ENCODE results near the gene GATAD2A.

GATAD2A gene

DNA sequence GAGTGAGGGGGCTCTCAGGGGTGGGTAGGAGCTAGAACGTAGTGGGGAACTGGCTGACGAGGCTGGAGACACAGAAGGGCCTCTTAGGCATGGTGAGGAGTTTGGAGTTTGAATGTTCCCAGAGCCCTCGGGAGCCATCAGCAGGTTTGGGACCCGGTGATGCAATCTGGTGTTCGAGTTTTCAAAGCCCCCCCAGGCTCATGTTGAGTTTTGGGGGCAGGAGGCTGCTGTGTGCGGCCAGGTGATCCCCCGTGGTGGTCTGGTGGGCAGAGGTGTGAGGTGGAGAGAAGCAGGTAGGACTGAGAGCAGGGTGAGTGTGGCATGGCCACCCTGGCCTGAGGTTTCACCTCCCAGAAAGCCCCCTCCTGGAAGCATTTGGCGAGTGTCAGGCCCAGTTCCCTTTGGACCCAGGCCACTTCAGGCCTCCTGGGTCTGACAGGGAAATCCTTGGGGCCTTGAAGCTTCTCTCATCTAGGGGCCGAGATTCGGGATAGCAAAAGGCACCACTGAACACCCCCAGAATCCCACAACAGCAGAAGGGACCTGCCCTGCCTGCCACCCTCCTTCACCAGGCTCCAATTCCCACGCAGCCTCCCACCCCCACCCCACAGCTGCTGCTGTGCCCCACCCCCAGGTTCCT, 124.4 kb downstream of the GATAD2A start:
- no peak for DNase-seq (ENCODE audit: low read depth in 1 of 2, low spot score in 1 of 2)

GRCh38 chr19:19530423-19530804, 124.9 kb downstream of the GATAD2A start:
- no peak for DNase-seq (ENCODE audit: low read depth in 1 of 2, low spot score in 1 of 2)

DNA sequence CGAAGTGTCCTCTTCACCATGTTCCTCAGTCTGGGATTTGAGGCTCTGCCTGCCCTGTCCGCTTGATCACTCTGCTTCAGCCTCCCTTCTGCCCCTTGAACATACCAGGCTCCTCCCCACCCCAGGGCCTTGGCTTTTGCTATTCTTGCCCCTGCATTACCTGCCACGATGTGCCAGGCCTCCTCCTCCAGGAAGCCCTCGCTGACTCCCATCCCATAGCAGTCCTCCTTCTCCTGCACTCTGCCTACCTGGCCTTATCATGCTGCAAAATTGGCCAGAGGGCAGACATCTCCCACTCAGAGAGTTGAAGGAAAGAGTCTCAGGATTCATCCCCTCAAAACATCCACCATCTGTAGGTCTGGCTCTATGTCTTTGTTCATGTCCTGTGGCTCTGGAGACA, 125.4 kb downstream of the GATAD2A start:
- no peak for DNase-seq (ENCODE audit: low read depth in 1 of 2, low spot score in 1 of 2)

- DNase-seq (ENCODE audit: low read depth in 1 of 2, low spot score in 1 of 2) = peak; percentile 73 to 88
These were observed 126.7 kb downstream of the GATAD2A start for GRCh38 chr19:19531951-19532805.

GRCh38 chr19:19532806-19533701, 127.6 kb downstream of the GATAD2A start:
- no peak for DNase-seq (ENCODE audit: low read depth in 1 of 2, low spot score in 1 of 2)

DNA sequence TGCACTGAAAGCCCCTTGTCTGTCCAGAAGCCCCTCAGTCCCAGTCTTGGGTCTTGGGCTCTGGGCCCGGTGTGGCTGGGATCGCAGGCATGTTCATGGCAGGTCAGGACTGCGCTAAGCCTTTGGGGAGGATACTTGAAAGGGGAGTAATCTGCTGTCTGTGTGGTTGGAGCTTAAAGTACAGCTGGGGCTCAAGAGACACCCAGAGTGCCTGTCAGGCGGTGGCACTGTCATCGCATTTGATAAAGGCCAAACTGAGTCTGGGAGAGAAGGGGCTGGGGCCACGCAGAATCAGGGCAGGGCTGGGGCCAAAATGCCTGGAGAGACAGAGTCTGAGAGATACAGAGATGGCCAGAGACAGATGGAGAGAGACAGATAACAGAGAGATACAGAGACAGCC, 128.4 kb downstream of the GATAD2A start:
- DNase-seq (ENCODE audit: low read depth in 1 of 2, low spot score in 1 of 2) = no peak

GRCh38 chr19:19534556-19535265, 129.2 kb downstream of the GATAD2A start:
- DNase-seq (ENCODE audit: low read depth in 1 of 2, low spot score in 1 of 2) = no peak

DNA sequence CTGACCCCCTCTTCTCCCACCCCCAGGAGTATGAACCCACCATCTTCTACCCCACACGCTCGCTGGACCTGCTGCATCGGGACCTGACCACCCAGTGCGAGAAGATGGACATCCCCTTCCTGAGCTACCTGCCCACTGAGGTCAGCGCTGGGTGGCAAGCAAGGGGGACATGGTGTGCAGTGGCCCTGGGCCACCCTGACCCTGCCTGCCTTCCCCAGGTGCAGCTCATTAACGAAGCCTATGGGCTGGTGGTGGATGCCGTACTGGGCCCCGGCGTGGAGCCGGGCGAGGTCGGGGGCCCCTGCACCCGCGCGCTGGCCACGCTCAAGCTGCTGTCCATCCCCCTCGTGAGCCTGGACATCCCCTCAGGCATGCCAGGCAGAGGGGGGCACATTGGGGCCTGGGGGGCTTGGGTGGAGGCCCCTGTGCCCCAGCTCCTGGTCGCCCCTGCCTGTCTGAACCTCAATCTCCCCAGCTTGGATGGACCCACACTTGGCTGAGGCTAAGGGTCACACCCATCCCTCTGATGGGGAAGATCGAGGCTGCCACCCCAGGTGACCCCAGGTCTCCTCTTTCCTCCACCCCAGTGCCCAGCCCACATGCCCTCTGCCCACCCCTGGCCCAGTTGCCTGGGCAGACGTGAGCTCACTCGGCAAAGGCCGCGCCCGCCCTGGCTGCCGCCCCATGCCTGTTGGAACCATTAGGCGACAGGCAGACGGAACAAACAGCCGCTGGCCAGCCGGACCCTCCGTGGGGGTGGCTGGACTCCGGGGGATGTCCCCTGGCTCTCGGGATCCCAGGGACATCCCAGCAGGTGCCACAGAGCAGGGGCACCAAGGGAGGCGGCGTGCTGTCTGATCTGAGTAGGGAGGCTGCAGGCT, 130.1 kb downstream of the GATAD2A start:
- no peak for DNase-seq (ENCODE audit: low read depth in 1 of 2, low spot score in 1 of 2)

DNA sequence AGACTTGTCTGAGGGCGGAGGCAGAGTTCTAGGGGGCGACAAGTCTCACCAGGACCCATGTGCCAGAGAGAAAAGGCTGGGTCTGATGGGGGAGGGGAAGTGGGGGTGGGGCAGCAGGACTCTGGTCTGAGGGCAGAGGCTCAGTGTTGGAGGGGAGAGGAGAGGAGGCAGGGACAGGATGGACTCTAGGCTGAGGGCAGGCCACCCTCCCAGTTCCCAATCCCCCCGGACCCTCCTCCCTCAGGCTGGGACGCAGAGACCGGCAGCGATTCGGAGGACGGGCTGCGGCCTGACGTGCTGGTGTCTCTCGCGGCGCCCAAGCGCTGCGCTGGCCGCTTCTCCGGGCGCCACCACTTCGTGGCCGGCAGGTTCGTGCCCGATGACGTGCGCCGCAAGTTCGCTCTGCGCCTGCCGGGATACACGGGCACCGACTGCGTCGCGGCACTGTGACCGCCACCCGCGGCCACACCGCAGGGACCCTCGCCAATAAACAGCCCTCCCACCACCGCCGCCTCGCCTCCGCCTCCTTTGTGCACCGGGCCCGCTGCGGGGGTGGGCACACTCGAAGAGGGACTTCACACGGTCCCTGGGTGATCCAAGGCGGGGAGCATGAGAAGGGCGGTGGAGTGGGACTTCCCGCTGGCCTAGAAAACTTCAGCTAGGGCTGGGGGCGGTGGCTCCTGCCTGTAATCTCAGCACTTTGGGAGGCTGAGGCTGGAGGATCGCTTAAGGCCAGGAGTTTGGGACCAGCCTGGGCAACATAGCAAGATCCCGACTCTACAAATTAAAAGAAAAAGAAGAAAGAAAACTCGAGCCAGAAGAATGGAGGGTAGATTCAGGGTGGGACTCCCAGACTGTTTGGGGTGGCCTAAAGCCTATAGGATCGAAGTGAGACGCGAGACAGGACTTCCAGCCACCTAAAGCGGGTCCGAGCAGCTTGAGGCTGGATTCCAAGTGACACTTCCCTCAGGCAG, 131.9 kb downstream of the GATAD2A start:
- DNase-seq (ENCODE audit: low read depth in 1 of 2, low spot score in 1 of 2) = no peak

DNA sequence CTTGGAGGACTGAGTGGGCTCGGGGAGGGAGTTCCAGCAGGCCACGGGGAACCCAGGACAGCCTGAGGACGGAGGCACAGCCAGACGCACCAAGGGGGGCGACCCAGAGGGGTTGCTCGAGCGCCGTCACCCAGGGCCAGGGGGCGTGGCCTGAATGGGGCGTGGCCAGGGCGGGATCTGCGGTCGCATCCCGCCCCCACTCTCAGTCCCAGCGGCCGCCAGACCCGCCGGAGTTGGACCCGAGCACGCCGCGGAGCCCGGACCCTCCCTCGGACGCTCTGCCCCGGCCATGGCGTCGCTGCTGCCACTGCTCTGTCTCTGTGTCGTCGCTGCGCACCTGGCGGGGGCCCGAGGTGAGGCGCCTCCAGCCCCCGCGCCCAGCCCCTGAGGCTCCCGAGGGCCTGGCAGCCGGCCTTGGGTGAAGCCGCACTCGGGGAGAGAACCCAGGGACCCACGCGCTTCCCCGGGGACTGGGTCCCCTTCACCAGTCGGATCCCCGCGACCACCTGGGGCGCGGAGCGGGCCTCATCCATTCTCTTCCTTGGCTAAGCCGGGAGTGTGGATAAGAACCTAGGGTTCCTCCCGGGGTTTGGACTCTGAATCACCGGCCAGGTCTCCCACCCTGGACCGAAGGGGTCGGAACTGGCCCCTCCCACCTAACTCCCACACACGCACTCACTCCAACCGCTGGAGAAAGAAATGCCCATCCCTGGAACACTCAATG, 132.7 kb downstream of the GATAD2A start, which contains the start of gene CILP2:
Gene CILP2, plus strand, starts transcription at position 205 of the 724 bp plus-strand sequence. Its CDS starts 85 bp downstream, at position 290.
- peak; percentile 15 to 38 for DNase-seq (ENCODE audit: low read depth in 1 of 2, low spot score in 1 of 2)

- DNase-seq (ENCODE audit: low read depth in 1 of 2, low spot score in 1 of 2) = no peak
These were observed 133.3 kb downstream of the GATAD2A start for GRCh38 chr19:19538785-19539166.

DNA sequence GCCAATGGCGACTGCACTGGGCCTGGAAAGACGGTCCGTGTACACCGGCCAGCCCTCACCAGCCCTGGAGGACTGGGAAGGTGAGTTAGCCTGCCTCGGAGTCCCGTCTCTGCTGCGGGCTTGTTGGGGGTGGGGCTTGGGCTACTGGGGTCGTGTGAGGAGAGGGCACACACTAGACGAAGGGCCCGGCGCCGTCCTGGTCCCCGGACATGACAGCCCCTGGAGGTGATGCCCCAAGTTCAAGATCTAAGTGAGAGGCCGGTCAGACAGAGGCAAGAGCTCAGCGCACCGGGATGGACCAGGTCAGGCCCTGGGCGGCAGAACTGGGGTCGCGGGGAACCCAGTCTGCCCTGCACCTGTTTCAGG, 134.2 kb downstream of the GATAD2A start:
- DNase-seq (ENCODE audit: low read depth in 1 of 2, low spot score in 1 of 2) = no peak

GRCh38 chr19:19540064-19540714, 134.7 kb downstream of the GATAD2A start:
- peak in 1 of 2 donors; percentile 57 for DNase-seq (ENCODE audit: low read depth in 1 of 2, low spot score in 1 of 2)

DNA sequence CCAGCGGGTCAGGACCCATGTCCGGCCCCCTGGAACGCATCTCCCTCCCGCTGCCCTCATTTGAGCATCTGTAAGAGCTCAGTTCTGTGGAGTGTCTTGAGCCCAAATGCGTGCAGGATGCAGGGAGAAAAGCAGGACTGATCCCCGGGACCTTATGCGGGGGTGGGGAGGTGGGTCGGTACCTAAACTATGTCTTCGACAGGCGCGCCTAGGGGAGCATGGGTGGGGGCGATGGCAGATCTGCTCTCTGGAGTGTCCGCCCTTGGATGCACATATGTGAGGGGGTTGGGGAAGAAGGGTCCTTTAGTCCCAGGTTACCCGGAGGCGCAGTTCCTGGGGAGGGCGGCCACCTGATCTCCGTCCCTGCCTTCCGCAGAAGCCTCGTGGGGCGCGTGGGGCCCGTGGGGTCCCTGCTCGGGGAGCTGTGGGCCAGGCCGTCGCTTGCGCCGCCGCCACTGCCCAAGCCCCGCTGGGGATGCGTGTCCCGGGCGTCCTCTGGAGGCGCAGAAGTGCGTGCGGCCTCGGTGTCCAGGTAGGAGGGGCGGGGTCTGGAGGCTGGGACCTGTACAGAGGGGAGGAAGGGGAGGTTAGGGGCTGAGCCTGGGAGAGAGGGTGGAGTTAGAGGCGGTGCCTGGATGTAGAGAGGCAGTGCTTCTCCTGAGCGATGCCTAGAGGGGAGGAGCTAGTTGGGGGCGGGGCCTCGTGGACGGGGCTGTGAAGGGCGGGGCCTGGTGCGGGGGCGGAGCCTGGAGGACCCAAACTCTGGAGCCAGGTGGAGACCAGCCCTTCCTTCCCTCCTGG, 135.4 kb downstream of the GATAD2A start:
- DNase-seq (ENCODE audit: low read depth in 1 of 2, low spot score in 1 of 2) = peak; percentile 45 to 69

DNA sequence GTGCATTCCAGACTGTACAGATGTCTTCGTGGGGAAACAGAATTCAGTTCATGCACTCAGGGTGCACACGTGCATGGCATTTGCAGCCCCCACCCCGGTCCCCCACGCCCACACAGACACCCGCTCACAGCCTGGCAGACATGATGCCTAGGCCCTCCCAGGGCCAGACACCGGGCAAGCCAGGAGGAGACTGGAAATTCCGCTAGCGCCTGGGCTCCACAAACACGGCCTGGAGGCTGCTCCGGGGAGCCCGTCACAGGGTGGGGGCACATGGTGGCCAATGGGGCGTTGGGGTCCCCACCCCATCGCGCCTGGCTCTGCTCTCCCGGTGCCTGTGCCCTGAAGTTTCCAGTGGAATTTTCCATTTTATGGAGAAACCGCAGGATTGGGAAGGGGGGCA, 136.1 kb downstream of the GATAD2A start:
- DNase-seq (ENCODE audit: low read depth in 1 of 2, low spot score in 1 of 2) = no peak

GRCh38 chr19:19542507-19542906, 137.0 kb downstream of the GATAD2A start:
- DNase-seq (ENCODE audit: low read depth in 1 of 2, low spot score in 1 of 2) = no peak

DNA sequence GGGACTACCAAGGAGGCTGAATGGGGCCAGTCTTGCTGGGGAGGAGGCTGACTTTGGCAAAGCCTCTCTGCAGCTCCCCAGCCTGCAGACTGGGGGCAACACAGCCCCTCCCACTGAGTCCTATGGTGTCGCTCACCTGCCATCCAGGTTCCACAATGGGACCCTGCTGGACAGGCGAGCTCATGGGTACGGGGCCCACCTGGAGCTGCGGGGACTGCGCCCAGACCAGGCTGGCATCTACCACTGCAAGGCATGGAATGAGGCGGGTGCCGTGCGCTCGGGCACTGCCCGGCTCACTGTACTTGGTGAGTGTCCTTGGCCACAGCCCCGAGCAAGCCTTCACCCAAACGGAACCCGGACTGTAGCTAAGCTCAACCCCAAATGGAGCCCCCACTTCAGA, 137.6 kb downstream of the GATAD2A start:
- DNase-seq (ENCODE audit: low read depth in 1 of 2, low spot score in 1 of 2) = no peak

All from stimulated activated CD4-positive, alpha-beta T cell treated with anti-CD3 and anti-CD28 coated beads, Interleukin-15, amount 100 ng/mL, for 1 hour (primary cell).